Measurements from ENCODE around the gene NTHL1. TPM values are rescaled to one million over a fixed set of nuclear protein-coding genes. Genes with fewer than 3 reads are reported as not detected.

The NTHL1 gene
- total and polyA plus RNA-seq, 9 of the 15 experiments (the other 6 are each of a cell fraction or from before 2014, with no cell fraction given), result 1.1 to 58.8 (median 17.6) TPM

GRCh38 chr16:2087748-2088631, 40.4 kb upstream of the NTHL1 start (continued):
- TF ChIP-seq ETS2 (tag; IDR thresholded peaks at IDR 0.05; ENCODE audit: borderline replicate concordance, poor library complexity, severe bottlenecking), result no peak
- TF ChIP-seq SIN3B (IDR thresholded peaks at IDR 0.05; ENCODE audit: low read depth), result no peak
- no peak for TF ChIP-seq ZNF316 (IDR thresholded peaks at IDR 0.05)
- TF ChIP-seq SRF (CRISPR knock-in tag; IDR thresholded peaks at IDR 0.05), result no peak
- TF ChIP-seq PHB (CRISPR knock-in tag; IDR thresholded peaks at IDR 0.05), result no peak
- TF ChIP-seq RBFOX2 (IDR thresholded peaks at IDR 0.05; ENCODE audit: low read depth, low read length), result 0 out of 2 replicates have a peak, but pooled peaks have one; percentile 17

DNA sequence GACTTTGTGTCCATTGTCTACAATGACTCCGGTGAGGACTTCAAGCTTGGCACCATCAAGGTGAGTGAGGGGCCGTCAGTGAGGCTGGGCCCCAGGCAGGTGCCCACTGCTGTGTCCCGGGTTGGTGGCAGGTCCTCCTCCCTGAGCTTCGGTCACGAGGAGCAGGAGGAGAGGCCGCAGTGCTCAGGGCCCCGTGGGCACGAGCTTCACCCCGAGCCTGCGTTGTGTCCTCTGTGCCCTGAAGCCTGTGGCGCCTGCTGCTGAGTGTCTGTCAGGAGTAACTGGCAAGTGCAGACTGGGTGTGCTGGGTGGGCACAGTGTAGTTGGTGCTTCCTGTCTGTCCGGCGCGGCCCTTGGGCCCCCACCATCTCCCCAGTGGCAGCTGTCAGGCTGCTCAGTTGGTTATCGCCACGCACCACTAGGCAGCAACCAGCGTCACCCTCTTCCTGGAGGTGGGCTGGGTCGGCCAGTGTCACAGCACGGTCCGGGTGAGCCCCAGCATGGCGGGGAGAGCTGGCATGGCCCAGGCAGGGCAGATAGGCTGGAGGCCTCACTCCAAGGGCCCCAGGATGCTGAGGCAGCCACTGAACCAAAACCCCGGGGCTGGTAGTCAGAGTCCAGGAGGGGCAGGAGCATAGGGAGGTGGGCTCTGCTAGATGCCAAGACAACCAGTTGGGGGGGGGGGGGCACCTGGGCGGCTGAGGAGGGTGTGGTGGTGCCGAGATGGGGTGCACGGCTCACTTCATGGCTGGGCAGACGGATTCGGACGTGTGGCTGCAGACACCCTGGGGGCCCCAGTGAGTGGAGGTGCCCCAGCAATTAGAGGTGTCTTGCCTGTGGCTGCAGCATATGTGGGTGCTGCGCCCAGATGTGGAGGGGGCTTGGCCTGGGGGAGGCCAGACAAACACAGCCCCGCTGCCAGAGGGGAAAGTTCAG, 39.4 kb upstream of the NTHL1 start:
- CTCF ChIA-PET (ENCODE audit: low intra/inter-chr PET ratio), result no interaction called here
- ATAC-seq, result no peak
- in situ Hi-C loops (cut with MboI) (loop anchor here (10.0 kb wide), 1 partner anchor 58 kb away; the partner anchor contains the start of gene RAB26), intact Hi-C loops (cut with micrococcal nuclease) (no loop called here)
- no peaks in the 10 kb centered on the region for H3K9me1 ChIP-seq (ENCODE audit: control insufficient read depth, insufficient read depth, low read length)
- H3K27me3 ChIP-seq (ENCODE audit: control insufficient read depth in 2 of 2, insufficient read depth in 2 of 2, low read length in 2 of 2), result no peaks in the 10 kb centered on the region
- POLR2A ChIA-PET, result interaction anchor here (0.8 to 1.4 kb wide), 3 partner anchors 39 to 216 kb away, joined by 3 to 4 read pairs (median 3); partner anchors contain the start of genes NTHL1 and TSC2
- TF ChIP-seq MYNN (IDR thresholded peaks at IDR 0.05), result no peak
- no peak for TF ChIP-seq MYNN (CRISPR knock-in tag; IDR thresholded peaks at IDR 0.05)
- peak; percentile 5 for TF ChIP-seq RBM22 (IDR thresholded peaks at IDR 0.05; ENCODE audit: low read depth, low read length, poor library complexity, severe bottlenecking)
- TF ChIP-seq POLR2G (IDR thresholded peaks at IDR 0.05; ENCODE audit: low read depth, low read length), result peak; percentile 16
- TF ChIP-seq PYGO2 (tag; IDR thresholded peaks at IDR 0.05), result no peak
- 0 out of 2 replicates have a peak, but pooled peaks have one; percentile 12 for TF ChIP-seq ZNF740 (CRISPR knock-in tag; IDR thresholded peaks at IDR 0.05)
- TF ChIP-seq ZNF740 (tag; IDR thresholded peaks at IDR 0.05), result no peak
- no peak for TF ChIP-seq FOXP1 (CRISPR knock-in tag; IDR thresholded peaks at IDR 0.05)
- no peak for TF ChIP-seq NKRF (IDR thresholded peaks at IDR 0.05; ENCODE audit: borderline replicate concordance)
- H3K4me3 ChIP-seq, result no peak overlapping the region
- no peak overlapping the region for H2AFZ ChIP-seq (ENCODE audit: low read depth, low read length)
- no peaks in the 10 kb centered on the region for H4K20me1 ChIP-seq (replicated peaks; ENCODE audit: control insufficient read depth, insufficient read depth, low read length)
- H3K4me1 ChIP-seq (replicated peaks in 1 of 2; ENCODE audit: control insufficient read depth in 2 of 2, insufficient read depth in 2 of 2, low read length in 2 of 2), result peaks cover 0 to 40% of the 10 kb centered on the region in 2 experiments; a peak in 2 of 5 replicates
- no TSS peak for BruUV-seq (replicated peaks)
- WGBS (ENCODE audit: insufficient coverage, low coverage, missing lambda C conversion rate), result 98% methylated on average over 17 of the region's 30 CpGs
- no peak for FAIRE-seq
- H3K79me2 ChIP-seq (ENCODE audit: control insufficient read depth, insufficient read depth, low read length), result no peaks in the 10 kb centered on the region
- no peak for DNase-seq (ENCODE audit: extremely low read depth in 1 of 4, low spot score in 3 of 4)
- H3K9me3 ChIP-seq (replicated peaks; ENCODE audit: control insufficient read depth, insufficient read depth, low read depth, low read length), result no peaks in the 10 kb centered on the region
- peaks cover 70% of the 10 kb centered on the region; the same call in 2 of the 3 replicates for H3K36me3 ChIP-seq (ENCODE audit: control insufficient read depth, insufficient read depth, low read length)
- H3K27ac ChIP-seq (ENCODE audit: extremely low read depth, low read depth, low read length), result no peak overlapping the region
- H3K4me2 ChIP-seq (ENCODE audit: insufficient read depth, low read length), result no peak overlapping the region
- H3K9ac ChIP-seq (ENCODE audit: insufficient read depth in 1 of 2, low read depth in 2 of 2, low read length in 2 of 2), result no peak overlapping the region; a peak in 1 of 4 replicates

Data from K562 (cell line).